ENCODE measurements around the gene AGAP1. TPM values are rescaled to one million over a fixed set of nuclear protein-coding genes. Genes with fewer than 3 reads are reported as not detected.

AGAP1 gene
- total RNA-seq, 2 donors from 2014 or later, result 16.1 to 40.1 TPM

- Histone ChIP-seq H3K4me3 (no peak overlapping the region), H3K27ac (no peak overlapping the region), H3K9me3 (no peaks in the 10 kb centered on the region), H3K27me3 (replicated peaks; ENCODE audit: insufficient read depth) (no peaks in the 10 kb centered on the region), H3K36me3 (no peaks in the 10 kb centered on the region), H3K4me1 (replicated peaks) (no peaks in the 10 kb centered on the region)
- no peak for DNase-seq (ENCODE audit: low spot score)
- intact Hi-C loops (cut with DNase I), result no loop called here
- TF ChIP-seq POLR2AphosphoS5 (IDR thresholded peaks at IDR 0.05), result no peak
- WGBS, result 85% methylated on average over 8 of the region's 8 CpGs
Observed at GRCh38 chr2:236034974-236035373, 541.1 kb downstream of the AGAP1 start.

DNA sequence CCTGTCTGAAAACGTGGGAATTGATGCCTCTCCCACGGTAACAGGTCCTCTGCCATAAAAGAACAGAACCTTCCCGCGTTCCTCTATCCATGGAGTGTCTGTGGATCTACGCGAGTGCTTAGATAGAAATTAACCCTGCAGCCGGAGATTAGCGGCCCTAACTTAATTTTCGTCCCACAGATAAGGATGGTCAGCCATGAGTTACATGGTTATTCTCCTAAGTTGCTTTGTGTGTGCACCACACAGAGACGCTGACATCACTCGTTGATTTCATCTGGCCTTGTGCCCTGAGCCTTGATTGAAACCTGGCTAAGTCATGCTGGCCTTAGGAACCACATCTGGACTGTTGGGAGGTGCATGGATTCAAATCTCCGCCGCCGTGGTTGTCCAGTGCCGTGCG lies 542.2 kb downstream of the AGAP1 start:
- H3K9me3 ChIP-seq, result no peaks in the 10 kb centered on the region
- DNase-seq (ENCODE audit: low spot score), result no peak
- no peak overlapping the region for H3K4me3 ChIP-seq
- no peaks in the 10 kb centered on the region for H3K27me3 ChIP-seq (replicated peaks; ENCODE audit: insufficient read depth)
- intact Hi-C loops (cut with DNase I), result no loop called here
- no peak overlapping the region for H3K27ac ChIP-seq
- no peaks in the 10 kb centered on the region for H3K36me3 ChIP-seq
- no peaks in the 10 kb centered on the region for H3K4me1 ChIP-seq (replicated peaks)
- 90% methylated on average over 16 of the region's 16 CpGs for WGBS
- TF ChIP-seq POLR2A (IDR thresholded peaks at IDR 0.05) (no peak), POLR2AphosphoS5 (IDR thresholded peaks at IDR 0.05) (no peak)
- TF ChIP-seq, protein P1, sequence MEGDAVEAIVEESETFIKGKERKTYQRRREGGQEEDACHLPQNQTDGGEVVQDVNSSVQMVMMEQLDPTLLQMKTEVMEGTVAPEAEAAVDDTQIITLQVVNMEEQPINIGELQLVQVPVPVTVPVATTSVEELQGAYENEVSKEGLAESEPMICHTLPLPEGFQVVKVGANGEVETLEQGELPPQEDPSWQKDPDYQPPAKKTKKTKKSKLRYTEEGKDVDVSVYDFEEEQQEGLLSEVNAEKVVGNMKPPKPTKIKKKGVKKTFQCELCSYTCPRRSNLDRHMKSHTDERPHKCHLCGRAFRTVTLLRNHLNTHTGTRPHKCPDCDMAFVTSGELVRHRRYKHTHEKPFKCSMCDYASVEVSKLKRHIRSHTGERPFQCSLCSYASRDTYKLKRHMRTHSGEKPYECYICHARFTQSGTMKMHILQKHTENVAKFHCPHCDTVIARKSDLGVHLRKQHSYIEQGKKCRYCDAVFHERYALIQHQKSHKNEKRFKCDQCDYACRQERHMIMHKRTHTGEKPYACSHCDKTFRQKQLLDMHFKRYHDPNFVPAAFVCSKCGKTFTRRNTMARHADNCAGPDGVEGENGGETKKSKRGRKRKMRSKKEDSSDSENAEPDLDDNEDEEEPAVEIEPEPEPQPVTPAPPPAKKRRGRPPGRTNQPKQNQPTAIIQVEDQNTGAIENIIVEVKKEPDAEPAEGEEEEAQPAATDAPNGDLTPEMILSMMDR (IDR thresholded peaks at IDR 0.05), result no peak

- no peaks in the 10 kb centered on the region for H3K36me3 ChIP-seq
- no peak overlapping the region for H3K4me3 ChIP-seq
- H3K4me1 ChIP-seq (replicated peaks), result no peaks in the 10 kb centered on the region
- WGBS, result 86% methylated on average over 7 of the region's 7 CpGs
- H3K27me3 ChIP-seq (replicated peaks; ENCODE audit: insufficient read depth), result no peaks in the 10 kb centered on the region
- TF ChIP-seq POLR2AphosphoS5 (IDR thresholded peaks at IDR 0.05) (no peak), POLR2A (IDR thresholded peaks at IDR 0.05) (no peak)
- TF ChIP-seq, protein P1 (IDR thresholded peaks at IDR 0.05), result no peak
- H3K27ac ChIP-seq, result no peak overlapping the region
- intact Hi-C loops (cut with DNase I), result no loop called here
- no peak for DNase-seq (ENCODE audit: low spot score)
- H3K9me3 ChIP-seq, result no peaks in the 10 kb centered on the region
Observed at GRCh38 chr2:236038096-236038495, 544.3 kb downstream of the AGAP1 start.

DNA sequence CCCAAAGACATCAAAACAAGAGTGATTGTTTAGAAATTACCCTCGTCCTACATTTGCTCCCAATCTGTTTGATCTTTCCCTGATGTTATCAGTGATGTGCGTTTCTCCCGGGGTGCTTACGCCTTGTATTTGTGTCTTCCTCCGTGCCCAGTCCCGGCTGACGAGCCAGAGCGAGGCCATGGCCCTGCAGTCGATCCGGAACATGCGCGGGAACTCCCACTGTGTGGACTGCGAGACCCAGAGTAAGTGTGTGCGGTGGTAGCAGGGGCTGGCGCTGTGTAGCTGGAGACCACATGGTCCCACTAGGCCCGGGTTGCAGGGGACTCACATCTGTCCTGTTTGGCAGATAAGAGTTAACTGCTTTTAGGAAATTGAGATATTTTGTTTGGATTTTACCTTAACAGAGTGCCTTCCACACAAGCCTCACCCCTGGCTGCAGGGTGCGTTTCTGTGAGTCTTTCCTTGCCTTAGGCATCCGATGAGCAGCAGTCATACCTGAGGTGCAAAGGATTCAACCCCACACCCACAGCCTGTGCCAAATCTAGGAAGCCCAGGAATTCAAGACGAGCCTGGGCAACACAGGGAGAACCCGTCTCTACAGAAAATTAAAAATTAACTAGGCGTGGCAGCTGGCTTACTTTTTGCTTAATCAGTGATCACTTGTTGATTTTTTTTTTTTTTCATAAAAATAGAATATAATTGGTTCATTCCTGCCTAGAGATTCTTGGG lies 546.9 kb downstream of the AGAP1 start:
- no peak for TF ChIP-seq POLR2AphosphoS5 (IDR thresholded peaks at IDR 0.05)
- no peaks in the 10 kb centered on the region for H3K4me1 ChIP-seq (replicated peaks)
- intact Hi-C loops (cut with DNase I), result no loop called here
- H3K27me3 ChIP-seq (replicated peaks; ENCODE audit: insufficient read depth), result no peaks in the 10 kb centered on the region
- no peaks in the 10 kb centered on the region for H3K36me3 ChIP-seq
- WGBS, result 70% methylated on average over 21 of the region's 21 CpGs
- no peak overlapping the region for H3K27ac ChIP-seq
- DNase-seq (ENCODE audit: low spot score), result no peak
- no peaks in the 10 kb centered on the region for H3K9me3 ChIP-seq
- no peak overlapping the region for H3K4me3 ChIP-seq

GRCh38 chr2:236041616-236042015 lies 547.8 kb downstream of the AGAP1 start:
- H3K4me1 ChIP-seq (replicated peaks), result no peaks in the 10 kb centered on the region
- H3K9me3 ChIP-seq, result no peaks in the 10 kb centered on the region
- intact Hi-C loops (cut with DNase I), result no loop called here
- no peaks in the 10 kb centered on the region for H3K36me3 ChIP-seq
- no peak for DNase-seq (ENCODE audit: low spot score)
- no peak overlapping the region for H3K4me3 ChIP-seq
- H3K27me3 ChIP-seq (replicated peaks; ENCODE audit: insufficient read depth), result no peaks in the 10 kb centered on the region
- 91% methylated on average over 8 of the region's 8 CpGs for WGBS
- H3K27ac ChIP-seq, result no peak overlapping the region
- TF ChIP-seq POLR2AphosphoS5 (IDR thresholded peaks at IDR 0.05) (no peak), POLR2A (IDR thresholded peaks at IDR 0.05) (no peak)
- TF ChIP-seq, protein P1 (IDR thresholded peaks at IDR 0.05), result no peak

DNA sequence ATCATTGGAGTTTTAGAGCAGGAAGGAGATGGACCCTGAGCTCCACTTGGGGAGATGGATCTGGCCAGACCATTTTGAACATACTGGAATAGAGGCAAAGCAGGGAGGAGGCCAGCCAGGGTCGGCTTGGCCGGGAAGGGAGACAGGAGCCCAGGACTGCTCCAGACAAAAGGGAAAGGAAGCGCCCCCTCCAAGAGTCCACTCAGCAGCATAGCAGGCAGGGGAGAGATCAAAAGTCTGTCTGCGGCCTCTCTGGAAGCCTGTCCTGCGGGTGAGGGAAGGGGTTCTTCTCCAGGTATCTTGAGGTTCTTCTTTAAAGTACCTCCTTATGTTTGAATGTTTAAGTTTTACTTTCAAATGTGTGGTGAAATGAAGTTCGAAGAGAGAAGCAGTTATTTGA lies 548.2 kb downstream of the AGAP1 start:
- DNase-seq (ENCODE audit: low spot score), result no peak
- WGBS, result 94% methylated on average over 6 of the region's 6 CpGs
- no peak overlapping the region for H3K27ac ChIP-seq
- no peaks in the 10 kb centered on the region for H3K9me3 ChIP-seq
- no peaks in the 10 kb centered on the region for H3K27me3 ChIP-seq (replicated peaks; ENCODE audit: insufficient read depth)
- no peak overlapping the region for H3K4me3 ChIP-seq
- no peaks in the 10 kb centered on the region for H3K36me3 ChIP-seq
- H3K4me1 ChIP-seq (replicated peaks), result no peaks in the 10 kb centered on the region
- TF ChIP-seq, protein P1 (IDR thresholded peaks at IDR 0.05), result no peak
- TF ChIP-seq POLR2A (IDR thresholded peaks at IDR 0.05), result no peak
- no peak for TF ChIP-seq POLR2AphosphoS5 (IDR thresholded peaks at IDR 0.05)
- intact Hi-C loops (cut with DNase I), result no loop called here
